BLaER1 treated with 17β-estradiol and CSF1 and Interleukin-3, amounts not matched to agents 10 nM and 100 nM (cell line): ENCODE measurements around the gene HCFC2.

ENCODE experiments used
- H3K27ac ChIP-seq, 11 experiments: shearing (Covaris generic); formaldehyde crosslinking; 2 replicates each; pipeline ENCODE4 v1.8.1; 2022
- H3K27me3 ChIP-seq, 11 experiments: shearing (Covaris generic); formaldehyde crosslinking; 2 replicates each; pipeline ENCODE4 v1.8.1; 2022
- H3K36me3 ChIP-seq, 11 experiments: shearing (Covaris generic); formaldehyde crosslinking; 2 replicates each; pipeline ENCODE4 v1.8.1; 2022
- H3K4me1 ChIP-seq, 10 experiments: shearing (Covaris generic); formaldehyde crosslinking; 2 replicates each; pipeline ENCODE4 v1.8.1; 2022
- H3K4me2 ChIP-seq, 11 experiments: shearing (Covaris generic); formaldehyde crosslinking; 2 replicates each; pipeline ENCODE4 v1.8.1; 2022
- H3K4me3 ChIP-seq, 10 experiments: shearing (Covaris generic); formaldehyde crosslinking; 2 replicates each; pipeline ENCODE4 v1.8.1; 2022
- H3K9ac ChIP-seq, 11 experiments: shearing (Covaris generic); formaldehyde crosslinking; 2 replicates each; pipeline ENCODE4 v1.8.1; 2022
- H3K9me3 ChIP-seq, 11 experiments: shearing (Covaris generic); formaldehyde crosslinking; replicated peaks in 1 of 11; 2 replicates each; pipeline ENCODE4 v1.8.1; 2022
- H4K20me1 ChIP-seq, 11 experiments: shearing (Covaris generic); formaldehyde crosslinking; 2 replicates each; pipeline ENCODE4 v1.8.1; 2022
- Cebpa-rat ChIP-seq, 11 experiments: shearing (Covaris generic); IDR thresholded peaks; 2 replicates each; pipeline ENCODE4 v1.8.1; 2022

The HCFC2 gene

GRCh38 chr12:104042580-104042979 is 21.8 kb upstream of the HCFC2 start:
- H3K4me1 ChIP-seq, result peaks cover 0 to 5% (median 0%) of the 10 kb centered on the region in 10 experiments; a peak in 2 of 20 replicates
- no peak overlapping the region for H3K4me3 ChIP-seq
- no peak overlapping the region for H3K27ac ChIP-seq
- H3K9ac ChIP-seq, result no peak overlapping the region
- no peak for TF ChIP-seq Cebpa-rat (IDR thresholded peaks at IDR 0.05)
- peaks cover 0 to 4% (median 0%) of the 10 kb centered on the region in 11 experiments; a peak in 1 of 22 replicates for H3K9me3 ChIP-seq
- H4K20me1 ChIP-seq, result no peaks in the 10 kb centered on the region
- H3K27me3 ChIP-seq, result no peaks in the 10 kb centered on the region
- no peak overlapping the region for H3K4me2 ChIP-seq
- no peaks in the 10 kb centered on the region for H3K36me3 ChIP-seq

DNA sequence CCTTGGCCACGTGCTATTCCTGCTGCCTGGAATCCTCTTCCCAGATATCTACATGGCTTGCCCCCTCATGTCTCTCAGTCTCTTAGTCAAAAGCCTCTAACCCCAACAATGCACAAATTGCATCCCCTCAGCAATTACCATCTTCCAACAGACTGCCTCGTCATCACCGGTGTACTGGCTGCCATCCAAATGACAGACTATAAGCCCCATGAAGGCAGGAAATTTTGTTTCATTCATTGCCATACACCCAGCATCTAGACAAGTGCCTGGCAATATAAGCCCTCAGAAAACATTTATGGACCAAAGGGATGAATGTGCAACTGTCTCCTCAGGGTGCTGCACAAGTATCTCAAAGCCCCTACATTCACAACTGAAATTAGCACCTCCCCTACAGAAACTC is 20.2 kb upstream of the HCFC2 start:
- Histone ChIP-seq H3K9ac (no peak overlapping the region), H3K9me3 (peaks cover 0 to 4% (median 0%) of the 10 kb centered on the region in 11 experiments; a peak in 1 of 22 replicates), H3K27ac (no peak overlapping the region), H3K4me3 (no peak overlapping the region), H3K4me1 (peaks cover 0 to 5% (median 0%) of the 10 kb centered on the region in 10 experiments; a peak in 2 of 20 replicates), H3K36me3 (no peaks in the 10 kb centered on the region), H3K27me3 (peaks cover 0 to 7% (median 3%) of the 10 kb centered on the region in 11 experiments; a peak in 10 of 22 replicates), H4K20me1 (no peaks in the 10 kb centered on the region), H3K4me2 (no peak overlapping the region)
- no peak for TF ChIP-seq Cebpa-rat (IDR thresholded peaks at IDR 0.05)

DNA sequence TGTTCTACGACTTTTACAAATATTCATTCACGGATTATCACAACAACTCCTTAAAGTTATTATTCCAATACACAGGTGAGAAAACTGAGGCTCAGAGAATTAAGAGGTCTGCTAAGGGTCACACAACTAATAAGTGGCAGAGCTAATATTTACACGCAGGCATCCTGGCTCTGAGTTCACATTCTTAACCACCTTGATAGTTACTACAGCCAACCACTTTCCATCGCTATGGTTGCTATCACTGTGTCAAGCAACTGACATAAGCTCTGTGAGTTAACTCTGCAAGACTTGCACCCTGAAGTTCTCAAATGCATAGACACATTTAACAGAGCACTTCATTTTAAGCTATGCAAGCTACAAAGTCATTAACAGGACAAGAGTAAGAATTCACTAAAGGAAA is 18.0 kb upstream of the HCFC2 start:
- H3K27ac ChIP-seq, result no peak overlapping the region
- TF ChIP-seq Cebpa-rat (IDR thresholded peaks at IDR 0.05), result no peak
- no peak overlapping the region for H3K9ac ChIP-seq
- H3K36me3 ChIP-seq, result no peaks in the 10 kb centered on the region
- no peaks in the 10 kb centered on the region for H3K9me3 ChIP-seq
- no peaks in the 10 kb centered on the region for H4K20me1 ChIP-seq
- H3K27me3 ChIP-seq, result peaks cover 11 to 22% (median 17%) of the 10 kb centered on the region in 11 experiments
- H3K4me1 ChIP-seq, result peaks cover 0 to 14% (median 7%) of the 10 kb centered on the region in 10 experiments; a peak in 10 of 20 replicates
- no peak overlapping the region for H3K4me3 ChIP-seq
- H3K4me2 ChIP-seq, result no peak overlapping the region

DNA sequence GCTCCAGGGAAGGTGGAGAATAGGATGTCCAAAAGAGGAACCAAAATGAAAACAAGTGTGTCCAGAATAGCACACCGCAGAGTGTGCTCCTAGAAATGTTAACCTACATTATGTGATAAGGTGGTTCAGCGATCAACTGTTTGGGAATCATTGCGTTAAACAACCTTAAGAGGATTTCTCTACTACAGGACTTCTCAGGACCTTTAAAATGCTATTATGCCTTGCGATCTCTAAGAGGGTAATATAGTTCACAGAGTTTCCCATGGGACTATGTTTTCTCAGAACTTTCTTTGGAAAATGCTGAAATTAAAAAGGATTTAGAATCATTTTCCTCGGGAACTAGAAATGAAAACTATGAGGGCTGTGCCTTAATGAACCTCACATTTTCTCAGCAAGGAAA is 16.2 kb upstream of the HCFC2 start:
- H3K27me3 ChIP-seq, result peaks cover 11 to 22% (median 17%) of the 10 kb centered on the region in 11 experiments
- H3K9ac ChIP-seq, result no peak overlapping the region
- H3K4me1 ChIP-seq, result peaks cover 0 to 14% (median 7%) of the 10 kb centered on the region in 10 experiments; a peak in 10 of 20 replicates
- no peak for TF ChIP-seq Cebpa-rat (IDR thresholded peaks at IDR 0.05)
- no peaks in the 10 kb centered on the region for H3K36me3 ChIP-seq
- H3K4me2 ChIP-seq, result no peak overlapping the region
- no peaks in the 10 kb centered on the region for H4K20me1 ChIP-seq
- no peaks in the 10 kb centered on the region for H3K9me3 ChIP-seq
- no peak overlapping the region for H3K27ac ChIP-seq
- H3K4me3 ChIP-seq, result no peak overlapping the region

DNA sequence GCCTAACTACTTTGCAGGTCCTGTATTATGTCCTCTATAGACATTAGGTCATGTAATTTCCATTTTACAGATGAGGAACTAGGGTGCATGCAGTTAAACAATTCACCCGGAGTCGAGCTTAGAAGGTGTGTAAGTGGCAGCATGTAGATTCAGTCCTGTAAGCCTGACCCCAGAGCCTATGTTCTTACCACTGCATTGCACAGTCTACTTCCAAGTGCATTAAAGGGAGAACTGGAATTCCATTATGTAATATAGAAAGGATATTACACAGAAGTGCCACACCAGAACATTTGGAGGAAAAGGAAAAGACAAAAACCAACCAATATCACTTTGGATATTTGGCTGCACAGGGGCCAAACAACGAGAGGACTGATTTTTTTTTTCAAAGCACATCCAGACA is 15.5 kb upstream of the HCFC2 start:
- no peak overlapping the region for H3K4me3 ChIP-seq
- H4K20me1 ChIP-seq, result no peaks in the 10 kb centered on the region
- peaks cover 11 to 22% (median 17%) of the 10 kb centered on the region in 11 experiments for H3K27me3 ChIP-seq
- H3K9ac ChIP-seq, result no peak overlapping the region
- peaks cover 0 to 14% (median 7%) of the 10 kb centered on the region in 10 experiments; a peak in 10 of 20 replicates for H3K4me1 ChIP-seq
- H3K27ac ChIP-seq, result no peak overlapping the region
- no peaks in the 10 kb centered on the region for H3K9me3 ChIP-seq
- H3K36me3 ChIP-seq, result no peaks in the 10 kb centered on the region
- TF ChIP-seq Cebpa-rat (IDR thresholded peaks at IDR 0.05), result no peak
- H3K4me2 ChIP-seq, result no peak overlapping the region

GRCh38 chr12:104049278-104049902 is 14.9 kb upstream of the HCFC2 start:
- H3K27me3 ChIP-seq, result peaks cover 11 to 22% (median 17%) of the 10 kb centered on the region in 11 experiments
- no peaks in the 10 kb centered on the region for H3K9me3 ChIP-seq
- H3K36me3 ChIP-seq, result no peaks in the 10 kb centered on the region
- peak overlapping the region in 10 of 11 experiments; percentile 30 to 58 (median 52); a peak in 17 of 22 replicates for H3K4me2 ChIP-seq
- TF ChIP-seq Cebpa-rat (IDR thresholded peaks at IDR 0.05), result no peak
- no peaks in the 10 kb centered on the region for H4K20me1 ChIP-seq
- peaks cover 0 to 14% (median 7%) of the 10 kb centered on the region in 10 experiments; a peak in 10 of 20 replicates for H3K4me1 ChIP-seq
- no peak overlapping the region for H3K9ac ChIP-seq
- no peak overlapping the region for H3K27ac ChIP-seq
- H3K4me3 ChIP-seq, result peak overlapping the region in 1 of 10 experiments; percentile 29; a peak in 1 of 20 replicates

DNA sequence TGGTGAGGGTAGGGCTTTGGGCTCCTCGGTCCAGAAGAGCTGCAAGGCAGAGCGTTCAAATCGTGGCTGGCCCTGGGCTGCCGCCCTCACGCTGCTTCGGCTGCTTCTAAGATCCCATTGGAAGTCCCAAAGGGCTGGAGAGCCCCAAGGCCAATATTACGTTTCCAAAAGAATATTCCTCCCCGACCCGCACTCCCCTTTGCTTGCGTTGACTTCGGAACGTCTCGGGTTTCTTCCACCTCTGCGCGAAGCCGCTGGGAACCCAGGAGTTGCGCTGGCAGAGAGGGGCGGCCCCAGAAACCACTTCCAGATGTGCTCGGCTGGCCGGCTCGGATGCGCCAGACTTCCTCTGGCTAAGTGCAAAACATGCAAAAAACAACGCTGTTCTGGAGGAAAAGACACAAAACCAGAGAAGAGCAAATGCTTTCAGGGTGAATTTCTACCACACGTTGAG is 14.4 kb upstream of the HCFC2 start, which contains the start of gene GLT8D2:
Gene GLT8D2 (minus strand): TSS at position 285 of the 454 bp plus-strand sequence. CDS start 30,539 bp downstream, outside the sequence.
- peaks cover 0 to 14% (median 7%) of the 10 kb centered on the region in 10 experiments; a peak in 10 of 20 replicates for H3K4me1 ChIP-seq
- H3K27ac ChIP-seq, result no peak within 1 kb of the TSS
- no peaks in the 10 kb centered on the region for H4K20me1 ChIP-seq
- H3K36me3 ChIP-seq, result no peaks in the 10 kb centered on the region
- no peaks in the 10 kb centered on the region for H3K9me3 ChIP-seq
- H3K4me3 ChIP-seq, result peak within 1 kb of the TSS in 1 of 10 experiments; percentile 29; a peak in 1 of 20 replicates
- H3K9ac ChIP-seq, result no peak within 1 kb of the TSS
- no peak for TF ChIP-seq Cebpa-rat (IDR thresholded peaks at IDR 0.05)
- peak within 1 kb of the TSS; percentile 30 to 58 (median 52) for H3K4me2 ChIP-seq
- H3K27me3 ChIP-seq, result peaks cover 11 to 22% (median 17%) of the 10 kb centered on the region in 11 experiments

GRCh38 chr12:104050436-104050835 is 13.9 kb upstream of the HCFC2 start:
- Histone ChIP-seq H3K9me3 (no peaks in the 10 kb centered on the region), H3K36me3 (no peaks in the 10 kb centered on the region), H3K9ac (no peak overlapping the region), H4K20me1 (no peaks in the 10 kb centered on the region), H3K4me1 (peaks cover 0 to 9% (median 7%) of the 10 kb centered on the region in 10 experiments; a peak in 10 of 20 replicates), H3K27me3 (peaks cover 11 to 22% (median 17%) of the 10 kb centered on the region in 11 experiments), H3K27ac (no peak overlapping the region), H3K4me3 (no peak overlapping the region), H3K4me2 (peak overlapping the region; percentile 30 to 58 (median 52); a peak in 20 of 22 replicates)
- TF ChIP-seq Cebpa-rat (IDR thresholded peaks at IDR 0.05), result no peak

DNA sequence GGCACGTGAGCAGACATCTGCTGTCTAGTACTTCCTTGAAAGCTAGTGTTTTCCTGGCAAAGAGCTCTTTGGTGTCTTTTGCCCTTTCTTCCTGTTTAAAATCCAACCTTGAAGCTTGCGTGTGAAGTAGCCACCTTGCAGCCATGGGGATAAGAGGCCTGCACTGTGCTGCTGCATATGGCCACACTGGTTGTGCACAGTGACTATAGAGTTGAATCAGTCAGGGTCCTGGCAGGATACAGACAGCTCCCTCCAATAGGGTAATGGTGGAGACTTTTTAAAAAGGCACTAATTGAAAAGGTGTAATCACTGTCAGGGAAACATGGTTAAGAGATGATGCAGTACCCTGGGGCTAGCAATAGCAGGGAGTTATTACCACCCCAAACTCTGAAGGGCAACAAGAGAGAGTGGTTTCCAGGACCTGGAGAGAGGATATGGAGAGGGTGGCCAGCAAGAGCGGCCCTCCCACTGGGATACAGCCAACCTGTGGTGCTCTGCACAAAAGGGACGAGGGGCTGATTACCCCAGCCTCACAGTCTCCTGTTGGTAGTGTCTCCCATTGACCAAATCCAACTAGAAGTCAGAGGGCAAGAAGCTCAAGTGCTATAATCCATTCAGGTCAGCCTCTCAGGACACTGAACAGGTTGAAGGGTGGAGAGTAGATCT is 9.5 kb upstream of the HCFC2 start:
- no peak overlapping the region for H3K4me2 ChIP-seq
- no peaks in the 10 kb centered on the region for H4K20me1 ChIP-seq
- no peak for TF ChIP-seq Cebpa-rat (IDR thresholded peaks at IDR 0.05)
- no peak overlapping the region for H3K4me3 ChIP-seq
- H3K4me1 ChIP-seq, result peaks cover 5 to 11% (median 7%) of the 10 kb centered on the region in 10 experiments; a peak in 12 of 20 replicates
- no peaks in the 10 kb centered on the region for H3K9me3 ChIP-seq
- H3K27ac ChIP-seq, result no peak overlapping the region
- no peaks in the 10 kb centered on the region for H3K36me3 ChIP-seq
- H3K9ac ChIP-seq, result no peak overlapping the region
- peaks cover 7 to 11% (median 8%) of the 10 kb centered on the region in 11 experiments for H3K27me3 ChIP-seq
